H1 (cell line): ENCODE measurements around the gene CDH20.

Source experiments
- CEBPB ChIP-seq: IDR thresholded peaks from 2 replicates; pipeline ENCODE4 v1.6.1; 2012; ENCODE audit warnings: low read depth, low read length
- POLR2A ChIP-seq, 2 experiments: IDR thresholded peaks; 1 replicate in 1 of 2; 2 replicates in 1 of 2; pipeline ENCODE4 v1.6.1; 2011; ENCODE audit warnings: low read depth in 2 of 2, low read length in 2 of 2, mild to moderate bottlenecking in 2 of 2; ENCODE audit errors: control extremely low read depth in 1 of 2

- TF ChIP-seq POLR2A (IDR thresholded peaks at IDR 0.05; ENCODE audit: control extremely low read depth in 1 of 2, low read depth in 2 of 2, low read length in 2 of 2) = no peak
- no peak for TF ChIP-seq CEBPB
Measured at GRCh38 chr18:61333271-61333745, at the start of gene CDH20.
